DMS79 treated with DMSO at 0.1 percent for 48 hours (cell line): ENCODE results near the gene TENT4B.

Experiments
- DNase-seq: peaks from one replicate; lab custom pipeline; 2025; lab: John Stamatoyannopoulos, UW

The TENT4B gene

GRCh38 chr16:50195756-50196155 lies 42.6 kb downstream of the TENT4B start:
- no peak for DNase-seq

GRCh38 chr16:50197582-50197981 lies 44.5 kb downstream of the TENT4B start:
- no peak for DNase-seq

GRCh38 chr16:50198802-50199403 lies 45.8 kb downstream of the TENT4B start:
- DNase-seq: peak; percentile 15

GRCh38 chr16:50201787-50202186 lies 48.7 kb downstream of the TENT4B start:
- no peak for DNase-seq

GRCh38 chr16:50202926-50203624 lies 50.0 kb downstream of the TENT4B start:
- DNase-seq: no peak

GRCh38 chr16:50203681-50204080 lies 50.6 kb downstream of the TENT4B start:
- DNase-seq: no peak

GRCh38 chr16:50204453-50205108 lies 51.5 kb downstream of the TENT4B start:
- no peak for DNase-seq

GRCh38 chr16:50207652-50208051 lies 54.5 kb downstream of the TENT4B start:
- DNase-seq: no peak

GRCh38 chr16:50208460-50208931 lies 55.4 kb downstream of the TENT4B start:
- no peak for DNase-seq

GRCh38 chr16:50209546-50210265 lies 56.6 kb downstream of the TENT4B start:
- DNase-seq: no peak

- DNase-seq: peak; percentile 29
Observed at GRCh38 chr16:50210266-50211038, 57.3 kb downstream of the TENT4B start.

GRCh38 chr16:50213939-50214519 lies 60.9 kb downstream of the TENT4B start:
- peak; percentile 13 for DNase-seq

- no peak for DNase-seq
Observed at GRCh38 chr16:50215680-50216079, 62.6 kb downstream of the TENT4B start.

GRCh38 chr16:50216231-50216630 lies 63.1 kb downstream of the TENT4B start:
- no peak for DNase-seq

GRCh38 chr16:50219402-50219975 lies 66.4 kb downstream of the TENT4B start:
- DNase-seq: no peak

GRCh38 chr16:50224286-50224685 lies 71.2 kb downstream of the TENT4B start:
- DNase-seq: no peak

GRCh38 chr16:50227120-50227519 lies 74.0 kb downstream of the TENT4B start:
- no peak for DNase-seq

GRCh38 chr16:50227665-50228064 lies 74.6 kb downstream of the TENT4B start:
- DNase-seq: no peak

GRCh38 chr16:50228364-50228868 lies 75.3 kb downstream of the TENT4B start:
- no peak for DNase-seq

- DNase-seq: no peak
Observed at GRCh38 chr16:50229149-50229726, 76.1 kb downstream of the TENT4B start.
